Panc1 (cell line): ENCODE data around the gene PSMG1.

Experiments used
- CTCF ChIP-seq: fragments of 450-650 bp; IDR thresholded peaks from 2 replicates; pipeline ENCODE4 v1.5.1; 2017; ENCODE audit warnings: mild to moderate bottlenecking
- POLR2AphosphoS5 ChIP-seq: IDR thresholded peaks from 2 replicates; pipeline ENCODE4 v1.6.1; 2012; ENCODE audit warnings: mild to moderate bottlenecking, low read depth, low read length, moderate library complexity

GRCh38 chr21:39173716-39174680 is 9.3 kb downstream of the PSMG1 start:
- TF ChIP-seq CTCF (no peak), POLR2AphosphoS5 (no peak)
